Activated T-helper 1 cell treated with anti-CD3 and anti-CD28 coated beads, Interleukin-2, amount 50 U/mL, for 16 hours (primary cell): ENCODE measurements around the gene FLYWCH1.

ENCODE experiments used
- DNase-seq, 2 donors: peaks; one replicate each; pipeline ENCODE4 v3.0.0-alpha.2; 2020; ENCODE audit warnings: low read depth in 1 of 2, low spot score in 1 of 2

The FLYWCH1 gene

GRCh38 chr16:2982402-2982801 lies 70.7 kb downstream of the FLYWCH1 start:
- DNase-seq, result no peak

GRCh38 chr16:2983706-2984136 lies 72.0 kb downstream of the FLYWCH1 start:
- DNase-seq, result peak; percentile 30 to 62

- no peak for DNase-seq
These were observed 73.7 kb downstream of the FLYWCH1 start for GRCh38 chr16:2985462-2985861.

- DNase-seq, result no peak
These were observed 74.2 kb downstream of the FLYWCH1 start for GRCh38 chr16:2985893-2986355.

GRCh38 chr16:2986623-2987188 lies 75.0 kb downstream of the FLYWCH1 start:
- DNase-seq, result no peak

- no peak for DNase-seq
These were observed 75.6 kb downstream of the FLYWCH1 start for GRCh38 chr16:2987286-2987685.

GRCh38 chr16:2987833-2988232 lies 76.1 kb downstream of the FLYWCH1 start:
- DNase-seq, result no peak

GRCh38 chr16:2988590-2989099 lies 76.9 kb downstream of the FLYWCH1 start:
- DNase-seq, result no peak

- no peak for DNase-seq
These were observed 79.2 kb downstream of the FLYWCH1 start for GRCh38 chr16:2990891-2991290.

GRCh38 chr16:2991566-2992261 lies 80.0 kb downstream of the FLYWCH1 start:
- no peak for DNase-seq

GRCh38 chr16:2992383-2993081 lies 80.8 kb downstream of the FLYWCH1 start:
- DNase-seq, result no peak

- no peak for DNase-seq
These were observed 84.6 kb downstream of the FLYWCH1 start for GRCh38 chr16:2996298-2996697.

- no peak for DNase-seq
These were observed 88.2 kb downstream of the FLYWCH1 start for GRCh38 chr16:2999929-3000328.

GRCh38 chr16:3000540-3000939 lies 88.8 kb downstream of the FLYWCH1 start:
- no peak for DNase-seq
